ENCODE measurements around the gene ZNF691.

The ZNF691 gene, protein sequence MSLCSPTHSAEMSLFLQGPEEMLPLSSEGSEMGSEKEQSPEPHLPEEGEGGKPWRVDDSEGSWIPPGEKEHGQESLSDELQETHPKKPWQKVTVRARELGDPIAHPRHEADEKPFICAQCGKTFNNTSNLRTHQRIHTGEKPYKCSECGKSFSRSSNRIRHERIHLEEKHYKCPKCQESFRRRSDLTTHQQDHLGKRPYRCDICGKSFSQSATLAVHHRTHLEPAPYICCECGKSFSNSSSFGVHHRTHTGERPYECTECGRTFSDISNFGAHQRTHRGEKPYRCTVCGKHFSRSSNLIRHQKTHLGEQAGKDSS

GRCh38 chr1:42846257-42847110, at the start of gene ZNF691:
ZNF691 (plus strand) TSS chr1:42846613; CDS start chr1:42849659, 3,046 bp downstream.
- H3K4me2 ChIP-seq (ENCODE audit: low read depth, low read length, poor library complexity, severe bottlenecking): peak within 1 kb of the TSS; percentile 97
- H3K4me3 ChIP-seq (ENCODE audit: insufficient read depth, low read length, poor library complexity, severe bottlenecking): peak within 1 kb of the TSS; percentile 97
- peak within 1 kb of the TSS; percentile 41 for H3K27ac ChIP-seq (ENCODE audit: low read depth, low read length)
- TF ChIP-seq, protein P1, sequence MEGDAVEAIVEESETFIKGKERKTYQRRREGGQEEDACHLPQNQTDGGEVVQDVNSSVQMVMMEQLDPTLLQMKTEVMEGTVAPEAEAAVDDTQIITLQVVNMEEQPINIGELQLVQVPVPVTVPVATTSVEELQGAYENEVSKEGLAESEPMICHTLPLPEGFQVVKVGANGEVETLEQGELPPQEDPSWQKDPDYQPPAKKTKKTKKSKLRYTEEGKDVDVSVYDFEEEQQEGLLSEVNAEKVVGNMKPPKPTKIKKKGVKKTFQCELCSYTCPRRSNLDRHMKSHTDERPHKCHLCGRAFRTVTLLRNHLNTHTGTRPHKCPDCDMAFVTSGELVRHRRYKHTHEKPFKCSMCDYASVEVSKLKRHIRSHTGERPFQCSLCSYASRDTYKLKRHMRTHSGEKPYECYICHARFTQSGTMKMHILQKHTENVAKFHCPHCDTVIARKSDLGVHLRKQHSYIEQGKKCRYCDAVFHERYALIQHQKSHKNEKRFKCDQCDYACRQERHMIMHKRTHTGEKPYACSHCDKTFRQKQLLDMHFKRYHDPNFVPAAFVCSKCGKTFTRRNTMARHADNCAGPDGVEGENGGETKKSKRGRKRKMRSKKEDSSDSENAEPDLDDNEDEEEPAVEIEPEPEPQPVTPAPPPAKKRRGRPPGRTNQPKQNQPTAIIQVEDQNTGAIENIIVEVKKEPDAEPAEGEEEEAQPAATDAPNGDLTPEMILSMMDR (IDR thresholded peaks at IDR 0.05; ENCODE audit: insufficient read depth, low read length, poor library complexity, severe bottlenecking): no peak
- no peak for TF ChIP-seq EZH2phosphoT487 (conservative IDR thresholded peaks at IDR 0.05; ENCODE audit: low read length)
- peaks cover 20% of the 10 kb centered on the region for H3K79me2 ChIP-seq (ENCODE audit: insufficient read depth, low read length)
- no peaks in the 10 kb centered on the region for H3F3A ChIP-seq (ENCODE audit: insufficient read depth)
- H3K9me3 ChIP-seq (ENCODE audit: insufficient read depth, low read length): no peaks in the 10 kb centered on the region
- H3K9ac ChIP-seq (ENCODE audit: low read length): peak within 1 kb of the TSS; percentile 87
- H3K36me3 ChIP-seq (ENCODE audit: low read length): no peaks in the 10 kb centered on the region; the same call in 1 of the 2 replicates
- H4K20me1 ChIP-seq (ENCODE audit: low read depth, low read length): no peaks in the 10 kb centered on the region
- no peaks in the 10 kb centered on the region for H3K27me3 ChIP-seq (ENCODE audit: low read length)
- H2AFZ ChIP-seq (ENCODE audit: low read depth, low read length, severe bottlenecking): peak within 1 kb of the TSS; percentile 97
- H3K9me2 ChIP-seq (replicated peaks; ENCODE audit: insufficient read depth, low read length): no peaks in the 10 kb centered on the region

DNA sequence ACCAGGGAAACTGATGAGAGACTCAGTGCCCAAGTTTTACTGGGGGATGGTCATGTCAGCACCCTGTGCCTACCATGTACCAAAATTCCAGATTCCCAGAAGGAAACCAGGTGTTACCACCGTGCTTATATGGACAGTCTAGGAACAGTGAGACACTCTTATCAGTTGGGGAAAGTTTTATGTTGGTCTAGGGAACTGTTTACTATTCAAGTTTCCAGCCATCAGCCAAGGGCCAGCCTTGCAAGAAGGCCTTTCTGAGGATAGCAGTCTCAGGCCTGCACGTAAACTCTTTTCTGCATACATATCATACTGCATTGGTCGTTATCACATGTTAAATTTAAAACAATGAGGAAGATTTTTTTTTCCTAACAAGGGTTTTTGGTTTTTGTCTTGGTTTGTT, 49.0 kb upstream of the ZNF691 start:
- Histone ChIP-seq H3K36me3 (ENCODE audit: low read length) (no peaks in the 10 kb centered on the region), H2AFZ (ENCODE audit: low read depth, low read length, severe bottlenecking) (no peak overlapping the region), H3K27me3 (ENCODE audit: low read length) (no peaks in the 10 kb centered on the region), H3K9me3 (ENCODE audit: insufficient read depth, low read length) (no peaks in the 10 kb centered on the region), H3K9ac (ENCODE audit: low read length) (no peak overlapping the region), H4K20me1 (ENCODE audit: low read depth, low read length) (no peaks in the 10 kb centered on the region), H3K27ac (ENCODE audit: low read depth, low read length) (no peak overlapping the region), H3K79me2 (ENCODE audit: insufficient read depth, low read length) (no peaks in the 10 kb centered on the region), H3K9me2 (replicated peaks; ENCODE audit: insufficient read depth, low read length) (no peaks in the 10 kb centered on the region), H3F3A (ENCODE audit: insufficient read depth) (no peaks in the 10 kb centered on the region), H3K4me2 (ENCODE audit: low read depth, low read length, poor library complexity, severe bottlenecking) (no peak overlapping the region), H3K4me3 (ENCODE audit: insufficient read depth, low read length, poor library complexity, severe bottlenecking) (no peak overlapping the region)
- TF ChIP-seq EZH2phosphoT487 (conservative IDR thresholded peaks at IDR 0.05; ENCODE audit: low read length): no peak

DNA sequence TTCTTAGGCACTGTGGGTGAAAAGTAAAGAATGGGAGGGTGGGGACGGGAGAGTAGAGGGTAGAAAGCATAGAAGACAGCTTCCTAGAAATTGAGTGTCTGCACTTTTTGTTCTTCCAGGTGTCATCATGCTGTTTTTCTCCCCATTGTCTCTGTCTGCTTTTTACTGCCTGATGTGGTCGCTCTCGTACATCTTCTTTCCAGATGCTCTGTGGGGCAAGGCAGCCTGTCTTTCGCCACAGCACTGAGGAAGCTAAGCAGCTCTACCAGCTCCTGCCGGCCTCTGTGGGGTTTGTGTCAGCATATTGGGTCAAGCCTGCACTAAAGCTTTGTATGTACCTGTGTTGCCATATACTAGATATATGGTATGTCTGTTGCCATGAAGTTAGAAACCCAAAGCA, 48.4 kb upstream of the ZNF691 start:
- no peaks in the 10 kb centered on the region for H3K36me3 ChIP-seq (ENCODE audit: low read length)
- no peaks in the 10 kb centered on the region for H3K9me2 ChIP-seq (replicated peaks; ENCODE audit: insufficient read depth, low read length)
- TF ChIP-seq, protein P1 (IDR thresholded peaks at IDR 0.05; ENCODE audit: insufficient read depth, low read length, poor library complexity, severe bottlenecking): no peak
- no peak for TF ChIP-seq EZH2phosphoT487 (conservative IDR thresholded peaks at IDR 0.05; ENCODE audit: low read length)
- H3F3A ChIP-seq (ENCODE audit: insufficient read depth): no peaks in the 10 kb centered on the region
- no peaks in the 10 kb centered on the region for H3K27me3 ChIP-seq (ENCODE audit: low read length)
- no peak overlapping the region for H3K4me2 ChIP-seq (ENCODE audit: low read depth, low read length, poor library complexity, severe bottlenecking)
- no peak overlapping the region for H2AFZ ChIP-seq (ENCODE audit: low read depth, low read length, severe bottlenecking)
- H3K9me3 ChIP-seq (ENCODE audit: insufficient read depth, low read length): no peaks in the 10 kb centered on the region
- no peak overlapping the region for H3K9ac ChIP-seq (ENCODE audit: low read length)
- H3K27ac ChIP-seq (ENCODE audit: low read depth, low read length): no peak overlapping the region
- H3K4me3 ChIP-seq (ENCODE audit: insufficient read depth, low read length, poor library complexity, severe bottlenecking): no peak overlapping the region
- H3K79me2 ChIP-seq (ENCODE audit: insufficient read depth, low read length): no peaks in the 10 kb centered on the region
- H4K20me1 ChIP-seq (ENCODE audit: low read depth, low read length): no peaks in the 10 kb centered on the region
